H1 (cell line): ENCODE data around the gene DPYD. TPM values are rescaled to one million over a fixed set of nuclear protein-coding genes. Genes with fewer than 3 reads are reported as not detected.

Experiments used
- CTCF ChIA-PET: fragments of 300-600 bp; sonication (Branson Sonifier 250); formaldehyde crosslinking; loops from one replicate; lab custom pipeline; 2021; ENCODE audit not compliant: partially characterized antibody; lab: Charles Lee
- POLR2A ChIA-PET: fragments of 300-600 bp; sonication (Branson Sonifier 250); formaldehyde crosslinking; loops from one replicate; lab custom pipeline; 2021; ENCODE audit warnings: inconsistent platforms; ENCODE audit not compliant: partially characterized antibody; lab: Charles Lee
- DNase-seq, 2 experiments: peaks; one replicate each; pipeline versions ENCODE4 v3.0.0 to v3.0.0-alpha.2; 2010 to 2022; ENCODE audit warnings: low spot score in 2 of 2, low read depth in 1 of 2, mixed read lengths in 1 of 2
- FAIRE-seq: peaks from 2 replicates; lab custom pipeline; 2011; peaks lifted over from hg19 to GRCh38; lab: Jason Lieb, UNC
- H2AFZ ChIP-seq: 2 replicates; pipeline ENCODE4 v1.8.1; 2012; ENCODE audit warnings: low read length, inconsistent platforms
- H2AK5ac ChIP-seq: 2 replicates; pipeline ENCODE4 v1.6.1; 2013; ENCODE audit warnings: low read depth, low read length
- H2BK120ac ChIP-seq: replicated peaks from 2 replicates; pipeline ENCODE3; 2013; ENCODE audit warnings: low read depth, low read length, inconsistent platforms
- H2BK12ac ChIP-seq: 2 replicates; pipeline ENCODE4 v1.6.1; 2013; ENCODE audit warnings: low read depth, low read length
- H2BK15ac ChIP-seq: 2 replicates; pipeline ENCODE4 v1.6.1; 2013; ENCODE audit warnings: low read length
- H2BK20ac ChIP-seq: 2 replicates; pipeline ENCODE4 v1.6.1; 2013; ENCODE audit warnings: low read length
- H2BK5ac ChIP-seq: 2 replicates; pipeline ENCODE4 v1.6.1; 2013; ENCODE audit warnings: low read depth, low read length
- H3K14ac ChIP-seq: 2 replicates; pipeline ENCODE4 v1.6.1; 2013; ENCODE audit warnings: inconsistent platforms; ENCODE audit not compliant: insufficient read length
- H3K18ac ChIP-seq: 2 replicates; pipeline ENCODE4 v1.6.1; 2013; ENCODE audit warnings: low read length; ENCODE audit errors: extremely low read depth
- H3K23ac ChIP-seq: 2 replicates; pipeline ENCODE4 v1.6.1; 2013; ENCODE audit warnings: inconsistent platforms; ENCODE audit not compliant: insufficient read length
- H3K23me2 ChIP-seq: 2 replicates; pipeline ENCODE4 v1.6.1; 2013; ENCODE audit warnings: low read depth, low read length
- H3K27ac ChIP-seq: 2 replicates; pipeline ENCODE4 v1.6.1; 2011; ENCODE audit warnings: low read depth, low read length, inconsistent platforms
- H3K27me3 ChIP-seq, 4 experiments: replicated peaks in 1 of 4; 1 replicate in 1 of 4; 2 replicates in 3 of 4; pipeline versions ENCODE4 v1.6.1 to v1.8.1; 2011 to 2013; ENCODE audit warnings: low read length in 3 of 4, mild to moderate bottlenecking in 3 of 4, inconsistent platforms in 2 of 4, mixed read lengths in 2 of 4, moderate library complexity in 1 of 4; ENCODE audit not compliant: control insufficient read depth in 3 of 4, insufficient read depth in 3 of 4; ENCODE audit errors: extremely low read depth in 1 of 4
- H3K36me3 ChIP-seq, 4 experiments: 2 replicates each; pipeline versions ENCODE4 v1.6.1 to v1.8.1; 2011 to 2013; ENCODE audit warnings: mild to moderate bottlenecking in 4 of 4, low read length in 3 of 4, moderate library complexity in 2 of 4, control low read depth in 1 of 4, inconsistent platforms in 1 of 4; ENCODE audit not compliant: insufficient read depth in 4 of 4, control insufficient read depth in 2 of 4
- H3K4ac ChIP-seq: replicated peaks from 2 replicates; pipeline ENCODE3; 2013; ENCODE audit warnings: low read length, low read depth, mixed read lengths, inconsistent platforms; ENCODE audit not compliant: insufficient read length
- H3K4me1 ChIP-seq, 4 experiments: replicated peaks in 1 of 4; 1 replicate in 1 of 4; 2 replicates in 3 of 4; pipeline versions ENCODE4 v1.6.1 to v1.8.1; 2011 to 2013; ENCODE audit warnings: low read length in 3 of 4, inconsistent platforms in 2 of 4, mixed read lengths in 1 of 4; ENCODE audit not compliant: insufficient read depth in 4 of 4, control insufficient read depth in 3 of 4
- H3K4me2 ChIP-seq, 2 experiments: 2 replicates each; pipeline versions ENCODE4 v1.6.1 to v1.8.1; 2011 to 2013; ENCODE audit warnings: low read depth in 2 of 2, low read length in 2 of 2, control low read depth in 1 of 2, inconsistent platforms in 1 of 2, mild to moderate bottlenecking in 1 of 2; ENCODE audit not compliant: insufficient read depth in 1 of 2
- H3K4me3 ChIP-seq, 4 experiments: fragments of 200-600, 300-600 bp in 1 of 4; sonication (generic), shearing (Covaris generic), sonication (Bioruptor Twin) in 1 of 4; 2 replicates each; pipeline versions ENCODE4 v1.5.1 to v1.8.1; 2011 to 2016; ENCODE audit warnings: low read length in 4 of 4, low read depth in 3 of 4, control low read depth in 2 of 4, inconsistent platforms in 2 of 4, mild to moderate bottlenecking in 2 of 4, mixed read lengths in 1 of 4, moderate library complexity in 1 of 4; ENCODE audit not compliant: insufficient read depth in 2 of 4; ENCODE audit errors: extremely low read depth in 1 of 4
- H3K56ac ChIP-seq: replicated peaks from 2 replicates; pipeline ENCODE3; 2013; ENCODE audit warnings: low read depth, mild to moderate bottlenecking, mixed read lengths, low read length, inconsistent platforms; ENCODE audit not compliant: insufficient read length
- H3K79me1 ChIP-seq: 2 replicates; pipeline ENCODE4 v1.6.1; 2013; ENCODE audit warnings: low read depth, low read length, control low read depth
- H3K79me2 ChIP-seq, 2 experiments: 2 replicates each; pipeline versions ENCODE4 v1.6.1 to v1.8.1; 2012 to 2013; ENCODE audit warnings: low read length in 2 of 2, mild to moderate bottlenecking in 2 of 2, inconsistent platforms in 1 of 2; ENCODE audit not compliant: insufficient read depth in 2 of 2, control insufficient read depth in 1 of 2
- H3K9ac ChIP-seq, 4 experiments: replicated peaks in 1 of 4; 1 replicate in 1 of 4; 2 replicates in 3 of 4; pipeline versions ENCODE4 v1.6.1 to v1.8.1; 2011 to 2013; ENCODE audit warnings: low read depth in 3 of 4, low read length in 3 of 4, control low read depth in 2 of 4, mild to moderate bottlenecking in 2 of 4, moderate library complexity in 2 of 4, inconsistent platforms in 1 of 4; ENCODE audit errors: extremely low read depth in 1 of 4
- H3K9me3 ChIP-seq, 2 experiments: 2 replicates each; pipeline versions ENCODE4 v1.6.1 to v1.8.1; 2012 to 2013; ENCODE audit warnings: mild to moderate bottlenecking in 2 of 2, moderate library complexity in 2 of 2, control low read depth in 1 of 2, inconsistent platforms in 1 of 2, low read depth in 1 of 2, low read length in 1 of 2, mixed read lengths in 1 of 2; ENCODE audit not compliant: insufficient read depth in 2 of 2
- H4K20me1 ChIP-seq, 2 experiments: replicated peaks in 1 of 2; 2 replicates each; pipeline versions ENCODE3 to v1.8.1; 2011 to 2013; ENCODE audit warnings: inconsistent platforms in 2 of 2, low read length in 2 of 2, mild to moderate bottlenecking in 1 of 2; ENCODE audit not compliant: insufficient read depth in 2 of 2, control insufficient read depth in 1 of 2
- H4K5ac ChIP-seq: 2 replicates; pipeline ENCODE4 v1.6.1; 2013; ENCODE audit warnings: low read length, low read depth, mixed read lengths, inconsistent platforms; ENCODE audit not compliant: insufficient read length
- H4K8ac ChIP-seq: 2 replicates; pipeline ENCODE4 v1.8.0; 2013; ENCODE audit warnings: mild to moderate bottlenecking, moderate library complexity, low read length, inconsistent platforms; ENCODE audit not compliant: insufficient read depth; ENCODE audit errors: extremely low read depth
- H4K91ac ChIP-seq: replicated peaks from 2 replicates; pipeline ENCODE3; 2013; ENCODE audit warnings: low read length, mixed read lengths, inconsistent platforms; ENCODE audit not compliant: insufficient read length
- ASH2L ChIP-seq: fragments of 200-600, 300-600 bp; sonication (generic); IDR thresholded peaks from one replicate; pipeline ENCODE4 v1.7.1; 2017; ENCODE audit warnings: low read length
- BACH1 ChIP-seq: IDR thresholded peaks from 2 replicates; pipeline ENCODE4 v1.6.1; 2012; ENCODE audit warnings: low read length, improper control_type of control experiment
- CBX8 ChIP-seq: fragments of 300-800, 300-1000 bp; sonication (generic); IDR thresholded peaks from 2 replicates; pipeline ENCODE4 v1.7.1; 2016; ENCODE audit warnings: low read depth, low read length, borderline replicate concordance
- KDM5A ChIP-seq: fragments of 200-600 bp; IDR thresholded peaks from 2 replicates; pipeline ENCODE4 v1.7.1; 2012; ENCODE audit warnings: mild to moderate bottlenecking, low read length, inconsistent platforms, mixed read lengths
- SAP30 ChIP-seq: fragments of 300-600 bp; sonication (generic); IDR thresholded peaks from 2 replicates; pipeline ENCODE4 v1.7.1; 2012; ENCODE audit warnings: low read length, moderate library complexity, mild to moderate bottlenecking, inconsistent platforms; ENCODE audit not compliant: insufficient read depth, insufficient replicate concordance
- WGBS, 2 experiments: shearing (Covaris generic) in 1 of 2; methylation state at CpG; one replicate each; pipeline versions ENCODE4 v1.1.6 to v1.1.7; 2013 to 2015; ENCODE audit warnings: low lambda C conversion rate in 2 of 2, mixed read lengths in 2 of 2, inconsistent platforms in 1 of 2, low coverage in 1 of 2, missing lambda C conversion rate in 1 of 2; ENCODE audit not compliant: insufficient replicate concordance in 2 of 2, insufficient coverage in 1 of 2, insufficient read length in 1 of 2; ENCODE audit errors: extremely low coverage in 1 of 2, missing lambda C conversion rate in 1 of 2; 5-methylcytosine and 5-hydroxymethylcytosine counted together
- polyA plus RNA-seq, 7 experiments: library from polyadenylated mRNA; depleted of rRNA in 3 of 7; stranded (reverse) in 5 of 7; unstranded in 2 of 7; fragments of >200 nt in 5 of 7; fragments of 200-250 nt in 2 of 7; gene quantifications; 1 replicate in 5 of 7; 2 replicates in 1 of 7; 4 replicates in 1 of 7; pipeline versions ENCODE4 v1.2.1 to v1.2.3, GENCODE V29; 2011 to 2013; ENCODE audit warnings: missing spikeins in 2 of 7, mixed read lengths in 2 of 7
- total RNA-seq: library from RNA; stranded (reverse); fragmentation: NEBNext Ultra II Directional; extraction: Animal tissue kit (Norgen Biotek cat#: 25700); gene quantifications from 2 replicates; pipeline ENCODE4 v1.2.1, GENCODE V29; 2021
- TF ChIP-seq, protein P1 (sequence below), 3 experiments: IDR thresholded peaks; 1 replicate in 2 of 3; 2 replicates in 1 of 3; pipeline versions ENCODE4 v1.5.1 to v1.6.1; 2011; ENCODE audit warnings: low read length in 3 of 3, mild to moderate bottlenecking in 3 of 3, inconsistent platforms in 2 of 3, low read depth in 1 of 3, moderate library complexity in 1 of 3; ENCODE audit not compliant: insufficient read depth in 1 of 3; ENCODE audit errors: control extremely low read depth in 1 of 3
- TF ChIP-seq, protein P2 (sequence below): IDR thresholded peaks from 2 replicates; pipeline ENCODE4 v1.6.1; 2011; ENCODE audit warnings: low read length, improper control_type of control experiment
- TF ChIP-seq, protein P3 (sequence below): IDR thresholded peaks from 2 replicates; pipeline ENCODE4 v1.6.1; 2012; ENCODE audit warnings: low read length, inconsistent platforms

Gene DPYD
- total and polyA plus RNA-seq, 2 of the 8 experiments (the other 6 are each of a cell fraction or from before 2014, with no cell fraction given), result 0.29 to 0.73 TPM

DNA sequence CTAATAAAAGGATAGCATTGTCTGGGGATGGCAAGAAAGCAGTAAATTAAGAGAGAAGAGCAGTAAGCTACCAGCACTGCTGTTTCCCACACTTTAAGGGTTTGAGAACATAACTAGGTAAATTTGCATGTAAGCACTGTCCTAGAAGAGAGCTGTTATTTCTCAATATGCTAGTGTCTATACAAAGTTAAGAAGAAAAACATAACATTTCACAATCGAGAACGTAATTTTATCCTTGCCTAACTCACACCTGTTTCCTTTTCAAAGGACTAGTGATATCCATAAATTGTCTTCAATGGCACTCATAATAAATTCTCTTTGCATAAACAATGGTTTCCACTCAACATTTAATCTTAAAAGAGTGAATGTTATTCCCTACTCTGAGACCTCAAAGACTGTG is 623.2 kb downstream of the DPYD start:
- WGBS, 2 experiments, result 95% methylated on average over 2 of the region's 2 CpGs; no CpG with 5 or more reads in 1 of the 2 experiments
- no peaks in the 10 kb centered on the region for H3K79me2 ChIP-seq
- H3K27ac ChIP-seq, result no peak overlapping the region
- H2AFZ ChIP-seq, result no peak overlapping the region
- no peaks in the 10 kb centered on the region for H3K23me2 ChIP-seq
- H3K9ac ChIP-seq, result no peak overlapping the region; a peak in 1 of 7 replicates
- no peak overlapping the region for H3K14ac ChIP-seq
- H3K4me1 ChIP-seq, result no peaks in the 10 kb centered on the region; a peak in 1 of 7 replicates
- H3K36me3 ChIP-seq, result no peaks in the 10 kb centered on the region
- no peaks in the 10 kb centered on the region for H3K9me3 ChIP-seq
- no peaks in the 10 kb centered on the region for H3K79me1 ChIP-seq
- CTCF ChIA-PET, result interaction anchor here (0.7 kb wide), 1 partner anchor 1000 kb away, joined by 3 read pairs; no protein-coding TSS in a partner anchor
- H3K4me2 ChIP-seq, result no peak overlapping the region
- no peak overlapping the region for H2BK120ac ChIP-seq
- no peak overlapping the region for H3K56ac ChIP-seq
- FAIRE-seq, result no peak
- no peaks in the 10 kb centered on the region for H3K27me3 ChIP-seq
- H2BK5ac ChIP-seq, result no peak overlapping the region
- no peak overlapping the region for H3K4me3 ChIP-seq
- no peak overlapping the region for H4K5ac ChIP-seq
- H2BK20ac ChIP-seq, result no peak overlapping the region
- H4K91ac ChIP-seq, result no peak overlapping the region
- H2BK12ac ChIP-seq, result no peak overlapping the region
- POLR2A ChIA-PET, result no interaction called here
- no peak overlapping the region for H3K23ac ChIP-seq
- no peak overlapping the region for H2BK15ac ChIP-seq
- H4K8ac ChIP-seq, result no peak overlapping the region
- no peak overlapping the region for H2AK5ac ChIP-seq
- DNase-seq, result no peak
- H3K18ac ChIP-seq, result no peak overlapping the region
- H3K4ac ChIP-seq, result no peak overlapping the region
- no peaks in the 10 kb centered on the region for H4K20me1 ChIP-seq
- TF ChIP-seq CBX8 (no peak), ASH2L (no peak), SAP30 (no peak), KDM5A (no peak), BACH1 (no peak)
- TF ChIP-seq, protein P1, sequence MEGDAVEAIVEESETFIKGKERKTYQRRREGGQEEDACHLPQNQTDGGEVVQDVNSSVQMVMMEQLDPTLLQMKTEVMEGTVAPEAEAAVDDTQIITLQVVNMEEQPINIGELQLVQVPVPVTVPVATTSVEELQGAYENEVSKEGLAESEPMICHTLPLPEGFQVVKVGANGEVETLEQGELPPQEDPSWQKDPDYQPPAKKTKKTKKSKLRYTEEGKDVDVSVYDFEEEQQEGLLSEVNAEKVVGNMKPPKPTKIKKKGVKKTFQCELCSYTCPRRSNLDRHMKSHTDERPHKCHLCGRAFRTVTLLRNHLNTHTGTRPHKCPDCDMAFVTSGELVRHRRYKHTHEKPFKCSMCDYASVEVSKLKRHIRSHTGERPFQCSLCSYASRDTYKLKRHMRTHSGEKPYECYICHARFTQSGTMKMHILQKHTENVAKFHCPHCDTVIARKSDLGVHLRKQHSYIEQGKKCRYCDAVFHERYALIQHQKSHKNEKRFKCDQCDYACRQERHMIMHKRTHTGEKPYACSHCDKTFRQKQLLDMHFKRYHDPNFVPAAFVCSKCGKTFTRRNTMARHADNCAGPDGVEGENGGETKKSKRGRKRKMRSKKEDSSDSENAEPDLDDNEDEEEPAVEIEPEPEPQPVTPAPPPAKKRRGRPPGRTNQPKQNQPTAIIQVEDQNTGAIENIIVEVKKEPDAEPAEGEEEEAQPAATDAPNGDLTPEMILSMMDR (IDR thresholded peaks at IDR 0.05; ENCODE audit: control extremely low read depth in 1 of 3, insufficient read depth in 1 of 3, low read depth in 1 of 3, low read length in 3 of 3), result no peak
- TF ChIP-seq, protein P2, sequence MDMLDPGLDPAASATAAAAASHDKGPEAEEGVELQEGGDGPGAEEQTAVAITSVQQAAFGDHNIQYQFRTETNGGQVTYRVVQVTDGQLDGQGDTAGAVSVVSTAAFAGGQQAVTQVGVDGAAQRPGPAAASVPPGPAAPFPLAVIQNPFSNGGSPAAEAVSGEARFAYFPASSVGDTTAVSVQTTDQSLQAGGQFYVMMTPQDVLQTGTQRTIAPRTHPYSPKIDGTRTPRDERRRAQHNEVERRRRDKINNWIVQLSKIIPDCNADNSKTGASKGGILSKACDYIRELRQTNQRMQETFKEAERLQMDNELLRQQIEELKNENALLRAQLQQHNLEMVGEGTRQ, result no peak
- TF ChIP-seq, protein P3, sequence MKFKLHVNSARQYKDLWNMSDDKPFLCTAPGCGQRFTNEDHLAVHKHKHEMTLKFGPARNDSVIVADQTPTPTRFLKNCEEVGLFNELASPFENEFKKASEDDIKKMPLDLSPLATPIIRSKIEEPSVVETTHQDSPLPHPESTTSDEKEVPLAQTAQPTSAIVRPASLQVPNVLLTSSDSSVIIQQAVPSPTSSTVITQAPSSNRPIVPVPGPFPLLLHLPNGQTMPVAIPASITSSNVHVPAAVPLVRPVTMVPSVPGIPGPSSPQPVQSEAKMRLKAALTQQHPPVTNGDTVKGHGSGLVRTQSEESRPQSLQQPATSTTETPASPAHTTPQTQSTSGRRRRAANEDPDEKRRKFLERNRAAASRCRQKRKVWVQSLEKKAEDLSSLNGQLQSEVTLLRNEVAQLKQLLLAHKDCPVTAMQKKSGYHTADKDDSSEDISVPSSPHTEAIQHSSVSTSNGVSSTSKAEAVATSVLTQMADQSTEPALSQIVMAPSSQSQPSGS, result no peak
